Thyroid gland (tissue), 4 donors: ENCODE data around the gene ABHD12. TPM values are rescaled to one million over a fixed set of nuclear protein-coding genes. Genes with fewer than 3 reads are reported as not detected.

Experiments
- DNase-seq, 2 donors: peaks; one replicate each; pipeline ENCODE4 v3.0.0-alpha.2; 2019
- H3K27ac ChIP-seq, 3 donors: fragments of 200-600 bp; sonication (generic); 1 replicate in 2 of 3; 2 replicates in 1 of 3; pipeline ENCODE4 v1.5.1; 2016 to 2019; ENCODE audit warnings: mild to moderate bottlenecking in 1 of 3, moderate library complexity in 1 of 3
- H3K27me3 ChIP-seq: fragments of 200-600 bp; sonication (generic); one replicate; pipeline ENCODE4 v1.5.1; 2019
- H3K36me3 ChIP-seq, 2 donors: fragments of 200-600 bp; sonication (generic); one replicate each; pipeline ENCODE4 v1.5.1; 2016 to 2019
- H3K4me1 ChIP-seq, 2 donors: fragments of 200-600 bp; sonication (generic); one replicate each; pipeline ENCODE4 v1.5.1; 2017 to 2019
- H3K4me3 ChIP-seq, 3 donors: fragments of 200-600 bp; sonication (generic); replicated peaks in 1 of 3; 1 replicate in 2 of 3; 2 replicates in 1 of 3; pipeline ENCODE4 v1.5.1; 2016; ENCODE audit warnings: mild to moderate bottlenecking in 1 of 3
- H3K9me3 ChIP-seq: fragments of 200-600 bp; sonication (generic); one replicate; pipeline ENCODE4 v1.5.1; 2017
- CTCF ChIP-seq, 6 experiments: fragments of 200-600 bp in 3 of 6; fragments of 450-650 bp in 3 of 6; sonication (generic) in 3 of 6; IDR thresholded peaks; one replicate each; pipeline ENCODE4 v1.5.1; 2016 to 2019; ENCODE audit warnings: antibody characterized with exemption in 6 of 6, mild to moderate bottlenecking in 2 of 6, inconsistent platforms in 1 of 6, moderate library complexity in 1 of 6
- POLR2A ChIP-seq, 2 donors: fragments of 450-650 bp; IDR thresholded peaks; one replicate each; pipeline ENCODE4 v1.6.1; 2017; ENCODE audit warnings: antibody characterized with exemption in 2 of 2, mild to moderate bottlenecking in 2 of 2, moderate library complexity in 1 of 2
- WGBS, 2 donors: methylation state at CpG; one replicate each; pipeline ENCODE4 v1.1.5; 2017; 5-methylcytosine and 5-hydroxymethylcytosine counted together
- intact Hi-C: fragments of 100-400 bp; cut with DNase I; formaldehyde crosslinking; loops from one replicate; pipeline ENCODE4 v1.15.1; 2023
- total RNA-seq, 4 donors: library from RNA; depleted of rRNA; stranded (reverse); fragments of >200 nt; gene quantifications; one replicate each; pipeline ENCODE4 v1.2.3, GENCODE V29; 2016

ABHD12 gene
- total RNA-seq, 4 donors from 2014 or later = 103 to 212 (median 179) TPM

- no peak for TF ChIP-seq CTCF (IDR thresholded peaks at IDR 0.05)
- intact Hi-C loops = loop anchor here (5.0 to 10.0 kb wide), 3 partner anchors 95 to 405 kb away; partner anchors contain the start of genes APMAP and ENTPD6
- Histone ChIP-seq H3K4me3 (no peak overlapping the region), H3K4me1 (peaks cover 14 to 19% of the 10 kb centered on the region in 2 donors), H3K27ac (no peak overlapping the region), H3K9me3 (no peaks in the 10 kb centered on the region), H3K36me3 (no peaks in the 10 kb centered on the region), H3K27me3 (no peaks in the 10 kb centered on the region)
- 89 to 92% methylated on average over 6 of the region's 6 CpGs for WGBS, 2 donors
- no peak for DNase-seq
Observed at GRCh38 chr20:25397096-25397495, 6.5 kb upstream of the ABHD12 start.

GRCh38 chr20:25394996-25395395 lies 4.4 kb upstream of the ABHD12 start:
- Histone ChIP-seq H3K36me3 (no peaks in the 10 kb centered on the region), H3K4me1 (peaks cover 14 to 24% of the 10 kb centered on the region in 2 donors), H3K27ac (peak overlapping the region in 1 of 3 donors; percentile 39), H3K9me3 (no peaks in the 10 kb centered on the region), H3K4me3 (no peak overlapping the region), H3K27me3 (no peaks in the 10 kb centered on the region)
- DNase-seq = peak; percentile 75 to 78
- TF ChIP-seq POLR2A (IDR thresholded peaks at IDR 0.05) (no peak), CTCF (IDR thresholded peaks at IDR 0.05) (no peak)
- WGBS, 2 donors = 34 to 41% methylated on average over 6 of the region's 6 CpGs
- intact Hi-C loops = loop anchor here (5.0 to 10.0 kb wide), 3 partner anchors 93 to 403 kb away; partner anchors contain the start of genes APMAP and ENTPD6

- peak; percentile 18 to 27 for DNase-seq
Observed at GRCh38 chr20:25394276-25394675, 3.6 kb upstream of the ABHD12 start.

DNA sequence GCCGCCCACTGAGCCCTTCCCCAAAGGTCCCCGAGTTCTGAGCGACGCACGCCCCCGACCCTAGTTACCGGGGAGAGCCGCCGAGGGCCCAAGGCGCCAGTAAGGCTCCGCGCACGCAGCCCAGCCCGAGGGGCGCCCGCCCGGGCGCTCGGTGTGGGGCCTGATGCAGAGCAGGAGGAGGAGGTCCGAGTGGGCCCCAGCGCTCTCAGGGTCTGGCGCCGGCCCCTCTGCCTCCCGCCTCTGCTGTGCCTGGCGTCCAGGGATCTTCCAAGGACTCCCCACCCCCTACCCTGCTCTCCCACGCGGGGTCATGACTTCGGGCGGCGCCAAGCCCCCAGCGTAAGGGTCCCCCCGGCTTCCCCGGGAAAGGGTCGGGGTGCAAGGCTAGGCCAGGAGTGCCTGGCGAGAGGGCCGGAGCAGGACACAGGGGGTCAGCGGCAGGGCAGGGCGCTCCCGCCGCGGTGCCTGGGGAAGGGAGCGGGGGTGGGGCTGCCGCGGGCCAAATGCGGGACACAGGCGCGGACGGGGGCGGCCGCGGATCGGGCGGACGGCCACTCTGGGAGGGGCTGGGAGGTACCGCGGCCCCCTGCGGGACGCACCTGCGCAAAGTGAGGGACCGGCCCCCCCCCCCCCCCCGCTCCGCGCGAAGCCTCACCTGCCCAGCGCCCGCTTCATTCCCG lies 637 bp downstream of the ABHD12 start:
- peak; percentile 57 to 64 for DNase-seq
- Histone ChIP-seq H3K4me3 (peak overlapping the region; percentile 49 to 85 (median 80)), H3K9me3 (no peaks in the 10 kb centered on the region), H3K27me3 (no peaks in the 10 kb centered on the region), H3K27ac (peak overlapping the region; percentile 86 to 92 (median 90)), H3K36me3 (no peaks in the 10 kb centered on the region), H3K4me1 (peaks cover 25 to 27% of the 10 kb centered on the region in 2 donors)
- intact Hi-C loops = loop anchor here (10.0 kb wide), 1 partner anchor 195 kb away; the partner anchor contains the start of gene ENTPD6
- TF ChIP-seq POLR2A (IDR thresholded peaks at IDR 0.05) = no peak
- no peak for TF ChIP-seq CTCF (IDR thresholded peaks at IDR 0.05)
- WGBS, 2 donors = 0% methylated on average over 4 to 6 of the region's 67 CpGs

More at GRCh38 chr20:25394276-25394675, 3.6 kb upstream of the ABHD12 start:
- H3K9me3 ChIP-seq = no peaks in the 10 kb centered on the region
- no peak overlapping the region for H3K4me3 ChIP-seq
- H3K27ac ChIP-seq = peak overlapping the region; percentile 21 to 39 (median 30)
- no peaks in the 10 kb centered on the region for H3K27me3 ChIP-seq
- TF ChIP-seq POLR2A (IDR thresholded peaks at IDR 0.05) (no peak), CTCF (IDR thresholded peaks at IDR 0.05) (no peak)
- H3K36me3 ChIP-seq = no peaks in the 10 kb centered on the region
- 29 to 42% methylated on average over 5 of the region's 5 CpGs for WGBS, 2 donors
- peaks cover 14 to 24% of the 10 kb centered on the region in 2 donors for H3K4me1 ChIP-seq
- intact Hi-C loops = loop anchor here (10.0 kb wide), 1 partner anchor 199 kb away; the partner anchor contains the start of gene ENTPD6

DNA sequence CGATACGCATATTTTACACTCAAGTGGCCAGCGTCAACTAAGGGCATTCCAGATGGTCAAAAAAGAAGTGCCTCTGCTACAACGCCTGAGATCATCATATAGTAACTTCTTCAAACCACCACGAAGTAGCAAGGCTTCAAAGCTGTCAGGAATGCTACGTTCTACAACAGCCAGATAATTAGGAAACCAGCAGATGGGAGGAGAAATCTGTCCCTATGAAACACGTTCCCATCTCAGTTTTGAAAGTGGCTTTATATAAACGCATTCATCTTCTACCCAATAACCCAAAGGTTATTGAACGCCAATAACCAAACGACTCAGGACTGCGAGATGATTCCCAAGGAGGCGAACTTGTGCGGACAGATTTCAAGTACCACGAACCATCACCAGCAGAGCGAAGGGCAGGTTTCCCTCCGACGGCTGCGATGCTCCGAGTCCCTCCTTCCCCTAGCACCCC lies 1.2 kb downstream of the ABHD12 start:
- intact Hi-C loops = no loop called here
- Histone ChIP-seq H3K36me3 (no peaks in the 10 kb centered on the region), H3K4me3 (peak overlapping the region; percentile 49 to 85 (median 80)), H3K9me3 (no peaks in the 10 kb centered on the region), H3K27ac (peak overlapping the region; percentile 86 to 92 (median 90)), H3K27me3 (no peaks in the 10 kb centered on the region), H3K4me1 (peaks cover 23 to 26% of the 10 kb centered on the region in 2 donors)
- TF ChIP-seq POLR2A (IDR thresholded peaks at IDR 0.05) (no peak), CTCF (IDR thresholded peaks at IDR 0.05) (no peak)
- WGBS, 2 donors = 17 to 19% methylated on average over 11 to 19 of the region's 19 CpGs
- no peak for DNase-seq
